IMR-90 (cell line): ENCODE results near the gene SLC13A5.

Experiments used
- BHLHE40 ChIP-seq: fragments of 150-350 bp; IDR thresholded peaks from 2 replicates; pipeline ENCODE4 v1.6.1; 2016; ENCODE audit warnings: mild to moderate bottlenecking, low read depth, low read length
- CEBPB ChIP-seq: IDR thresholded peaks from 2 replicates; pipeline ENCODE4 v1.6.1; 2012; ENCODE audit warnings: low read depth, low read length, improper control_type of control experiment
- CHD1 ChIP-seq: IDR thresholded peaks from 2 replicates; pipeline ENCODE4 v1.6.1; 2012; ENCODE audit warnings: low read depth, low read length, improper control_type of control experiment
- FOS ChIP-seq: fragments of 150-350 bp; IDR thresholded peaks from 2 replicates; pipeline ENCODE4 v1.6.1; 2016; ENCODE audit warnings: low read depth, low read length
- MAFK ChIP-seq: IDR thresholded peaks from 2 replicates; pipeline ENCODE4 v1.6.1; 2012; ENCODE audit warnings: low read depth, low read length, improper control_type of control experiment
- MAZ ChIP-seq: IDR thresholded peaks from 2 replicates; pipeline ENCODE4 v1.6.1; 2012; ENCODE audit warnings: low read depth, mild to moderate bottlenecking, low read length, improper control_type of control experiment, moderate library complexity, borderline replicate concordance
- NFE2L2 ChIP-seq: fragments of 150-350 bp; IDR thresholded peaks from 2 replicates; pipeline ENCODE4 v1.6.1; 2016; ENCODE audit warnings: low read depth, mild to moderate bottlenecking, low read length
- POLR2A ChIP-seq: IDR thresholded peaks from 2 replicates; pipeline ENCODE4 v1.6.1; 2012; ENCODE audit warnings: mild to moderate bottlenecking, low read depth, low read length
- RAD21 ChIP-seq: IDR thresholded peaks from 2 replicates; pipeline ENCODE4 v1.6.1; 2012; ENCODE audit warnings: low read length, improper control_type of control experiment
- RFX5 ChIP-seq: IDR thresholded peaks from 2 replicates; pipeline ENCODE4 v1.8.0; 2012; ENCODE audit warnings: low read depth, mild to moderate bottlenecking, low read length, moderate library complexity
- SMC3 ChIP-seq: fragments of 150-350 bp; IDR thresholded peaks from 2 replicates; pipeline ENCODE4 v1.6.1; 2016; ENCODE audit warnings: low read depth, mild to moderate bottlenecking, antibody characterized with exemption, low read length, moderate library complexity
- TF ChIP-seq, protein P1 (sequence below): conservative IDR thresholded peaks from 2 replicates; pipeline ENCODE4 v1.5.1; 2012; ENCODE audit warnings: mild to moderate bottlenecking, low read depth, low read length, improper control_type of control experiment
- TF ChIP-seq, protein P2 (sequence below): fragments of 150-350 bp; IDR thresholded peaks from 2 replicates; pipeline ENCODE4 v1.6.1; 2016; ENCODE audit warnings: low read depth, mild to moderate bottlenecking, low read length, moderate library complexity, borderline replicate concordance
- TF ChIP-seq, protein P3 (sequence below): fragments of 150-350 bp; IDR thresholded peaks from 2 replicates; pipeline ENCODE4 v1.6.1; 2017; ENCODE audit warnings: mild to moderate bottlenecking, antibody characterized with exemption, low read length, low read depth

DNA sequence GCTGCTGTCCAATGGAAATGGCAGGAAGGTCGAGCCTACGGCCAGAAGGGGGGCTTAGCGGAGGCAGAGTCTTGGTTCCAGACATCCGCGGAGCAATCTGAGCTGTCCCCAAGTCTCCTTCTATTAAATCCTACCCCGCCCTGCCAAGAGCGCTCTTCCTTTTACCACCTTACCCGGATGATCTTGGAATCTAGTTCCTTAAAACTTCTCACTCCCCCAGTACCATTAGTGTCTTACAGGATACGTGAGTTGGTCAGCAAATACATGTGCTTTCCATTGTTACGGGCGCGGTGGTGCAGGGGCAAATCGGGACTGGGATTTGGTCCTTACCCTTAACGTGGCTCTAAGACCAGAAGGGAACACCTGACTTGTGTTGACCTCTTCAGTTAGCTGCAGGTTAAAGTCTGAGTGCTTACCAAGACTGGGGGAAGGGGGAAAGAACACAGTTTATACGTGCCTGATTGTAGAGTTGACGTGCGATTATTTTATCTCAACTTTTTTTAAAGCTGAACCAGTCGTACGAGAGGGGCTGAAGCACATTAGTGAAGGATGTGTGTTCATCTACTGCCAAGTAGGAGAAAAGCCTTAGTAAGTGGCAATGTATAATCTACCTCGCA, 71.8 kb downstream of the SLC13A5 start:
- TF ChIP-seq, protein P1, sequence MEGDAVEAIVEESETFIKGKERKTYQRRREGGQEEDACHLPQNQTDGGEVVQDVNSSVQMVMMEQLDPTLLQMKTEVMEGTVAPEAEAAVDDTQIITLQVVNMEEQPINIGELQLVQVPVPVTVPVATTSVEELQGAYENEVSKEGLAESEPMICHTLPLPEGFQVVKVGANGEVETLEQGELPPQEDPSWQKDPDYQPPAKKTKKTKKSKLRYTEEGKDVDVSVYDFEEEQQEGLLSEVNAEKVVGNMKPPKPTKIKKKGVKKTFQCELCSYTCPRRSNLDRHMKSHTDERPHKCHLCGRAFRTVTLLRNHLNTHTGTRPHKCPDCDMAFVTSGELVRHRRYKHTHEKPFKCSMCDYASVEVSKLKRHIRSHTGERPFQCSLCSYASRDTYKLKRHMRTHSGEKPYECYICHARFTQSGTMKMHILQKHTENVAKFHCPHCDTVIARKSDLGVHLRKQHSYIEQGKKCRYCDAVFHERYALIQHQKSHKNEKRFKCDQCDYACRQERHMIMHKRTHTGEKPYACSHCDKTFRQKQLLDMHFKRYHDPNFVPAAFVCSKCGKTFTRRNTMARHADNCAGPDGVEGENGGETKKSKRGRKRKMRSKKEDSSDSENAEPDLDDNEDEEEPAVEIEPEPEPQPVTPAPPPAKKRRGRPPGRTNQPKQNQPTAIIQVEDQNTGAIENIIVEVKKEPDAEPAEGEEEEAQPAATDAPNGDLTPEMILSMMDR, result no peak
- TF ChIP-seq CEBPB, result no peak
- TF ChIP-seq POLR2A, result no peak
- TF ChIP-seq RAD21, result no peak
- TF ChIP-seq, protein P2, sequence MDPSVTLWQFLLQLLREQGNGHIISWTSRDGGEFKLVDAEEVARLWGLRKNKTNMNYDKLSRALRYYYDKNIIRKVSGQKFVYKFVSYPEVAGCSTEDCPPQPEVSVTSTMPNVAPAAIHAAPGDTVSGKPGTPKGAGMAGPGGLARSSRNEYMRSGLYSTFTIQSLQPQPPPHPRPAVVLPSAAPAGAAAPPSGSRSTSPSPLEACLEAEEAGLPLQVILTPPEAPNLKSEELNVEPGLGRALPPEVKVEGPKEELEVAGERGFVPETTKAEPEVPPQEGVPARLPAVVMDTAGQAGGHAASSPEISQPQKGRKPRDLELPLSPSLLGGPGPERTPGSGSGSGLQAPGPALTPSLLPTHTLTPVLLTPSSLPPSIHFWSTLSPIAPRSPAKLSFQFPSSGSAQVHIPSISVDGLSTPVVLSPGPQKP, result no peak
- no peak for TF ChIP-seq FOS
- TF ChIP-seq BHLHE40, result no peak
- TF ChIP-seq NFE2L2, result no peak
- no peak for TF ChIP-seq SMC3
- TF ChIP-seq, protein P3, sequence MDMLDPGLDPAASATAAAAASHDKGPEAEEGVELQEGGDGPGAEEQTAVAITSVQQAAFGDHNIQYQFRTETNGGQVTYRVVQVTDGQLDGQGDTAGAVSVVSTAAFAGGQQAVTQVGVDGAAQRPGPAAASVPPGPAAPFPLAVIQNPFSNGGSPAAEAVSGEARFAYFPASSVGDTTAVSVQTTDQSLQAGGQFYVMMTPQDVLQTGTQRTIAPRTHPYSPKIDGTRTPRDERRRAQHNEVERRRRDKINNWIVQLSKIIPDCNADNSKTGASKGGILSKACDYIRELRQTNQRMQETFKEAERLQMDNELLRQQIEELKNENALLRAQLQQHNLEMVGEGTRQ, result no peak; the same call in 1 of the 2 replicates
- no peak for TF ChIP-seq RFX5
- TF ChIP-seq CHD1, result no peak
- no peak for TF ChIP-seq MAFK
- no peak for TF ChIP-seq MAZ
